NB4 (cell line): Measurements from ENCODE around the gene GABRB3.

Experiments
- DNase-seq: peaks from one replicate; pipeline ENCODE4 v3.0.0; 2010; ENCODE audit warnings: low read depth
- H3K4me3 ChIP-seq: one replicate; pipeline ENCODE4 v1.5.1; 2011; ENCODE audit warnings: mild to moderate bottlenecking, low read depth, low read length, moderate library complexity
- CTCF ChIP-seq: IDR thresholded peaks from one replicate; pipeline ENCODE4 v1.5.1; 2012; ENCODE audit warnings: low read depth, low read length
- MAX ChIP-seq: IDR thresholded peaks from 2 replicates; pipeline ENCODE4 v1.6.1; 2011; ENCODE audit warnings: low read depth, low read length
- MYC ChIP-seq: IDR thresholded peaks from 2 replicates; pipeline ENCODE4 v1.6.1; 2011; ENCODE audit warnings: low read depth, low read length
- POLR2A ChIP-seq: IDR thresholded peaks from 2 replicates; pipeline ENCODE4 v1.6.1; 2011; ENCODE audit warnings: mild to moderate bottlenecking; ENCODE audit not compliant: insufficient read length; ENCODE audit errors: extremely low read depth

GABRB3 gene

GRCh38 chr15:26660241-26660640, 112.6 kb downstream of the GABRB3 start:
- TF ChIP-seq MAX (no peak), POLR2A (no peak), CTCF (no peak), MYC (no peak)
- DNase-seq = no peak
- no peak overlapping the region for H3K4me3 ChIP-seq

- no peak overlapping the region for H3K4me3 ChIP-seq
- no peak for TF ChIP-seq MAX
- no peak for DNase-seq
These were observed 114.6 kb downstream of the GABRB3 start for GRCh38 chr15:26658290-26658689.

GRCh38 chr15:26656080-26656479, 116.8 kb downstream of the GABRB3 start:
- TF ChIP-seq MAX (no peak), MYC (no peak), CTCF (no peak), POLR2A (no peak)
- H3K4me3 ChIP-seq = no peak overlapping the region
- DNase-seq = no peak

- no peak for TF ChIP-seq POLR2A
- no peak for TF ChIP-seq MYC
- no peak for TF ChIP-seq CTCF
- TF ChIP-seq MAX = no peak
- no peak for DNase-seq
- H3K4me3 ChIP-seq = no peak overlapping the region
These were observed 121.0 kb downstream of the GABRB3 start for GRCh38 chr15:26651909-26652308.

- DNase-seq = no peak
- H3K4me3 ChIP-seq = no peak overlapping the region
- TF ChIP-seq CTCF (no peak), MAX (no peak), POLR2A (no peak), MYC (no peak)
These were observed 124.2 kb downstream of the GABRB3 start for GRCh38 chr15:26648676-26649075.

- H3K4me3 ChIP-seq = no peak overlapping the region
- no peak for DNase-seq
- TF ChIP-seq MAX (no peak), CTCF (no peak), MYC (no peak), POLR2A (no peak)
These were observed 127.9 kb downstream of the GABRB3 start for GRCh38 chr15:26644948-26645347.
